Left renal cortex interstitium (tissue), 4 donors: ENCODE measurements around the gene SLC36A4. TPM values are rescaled to one million over a fixed set of nuclear protein-coding genes. Genes with fewer than 3 reads are reported as not detected.
"Not testable (repeated sequence)": the region's sequence is repeated elsewhere in the genome, so short reads cannot be mapped to it uniquely, and the experiment has no call there.

Experiments
- DNase-seq, 4 donors: peaks; one replicate each; pipeline ENCODE4 v3.0.0-alpha.2; 2013; ENCODE audit warnings: low read depth in 4 of 4, low spot score in 2 of 4, missing footprints in 1 of 4
- polyA plus RNA-seq, 4 donors: library from polyadenylated mRNA; unstranded; fragments of 120-200 nt; gene quantifications; one replicate each; pipeline ENCODE4 v1.2.1, GENCODE V29; 2013; ENCODE audit not compliant: insufficient read length in 4 of 4

The SLC36A4 gene
- polyA plus RNA-seq, 4 donors = 17.1 to 23.2 (median 19.1) TPM

DNA sequence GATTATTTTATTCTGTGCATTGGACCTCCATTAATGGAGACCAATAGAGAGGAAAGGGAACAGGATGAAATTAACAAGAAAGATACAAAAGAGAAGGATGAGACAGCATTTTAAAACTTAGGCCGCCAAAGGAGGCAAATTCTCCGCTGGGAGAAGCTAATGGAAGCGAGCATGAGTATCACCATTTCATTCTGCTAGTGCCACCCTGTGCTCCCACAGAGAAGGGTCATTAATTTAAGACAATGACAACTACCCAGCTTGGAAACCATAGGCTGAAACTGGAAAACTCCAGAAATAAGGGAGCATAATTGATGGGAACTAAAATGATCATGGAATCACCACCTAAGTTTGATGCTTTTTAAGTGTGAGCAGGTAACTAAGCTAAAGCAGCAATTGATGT is 69.2 kb downstream of the SLC36A4 start:
- DNase-seq = no peak

DNA sequence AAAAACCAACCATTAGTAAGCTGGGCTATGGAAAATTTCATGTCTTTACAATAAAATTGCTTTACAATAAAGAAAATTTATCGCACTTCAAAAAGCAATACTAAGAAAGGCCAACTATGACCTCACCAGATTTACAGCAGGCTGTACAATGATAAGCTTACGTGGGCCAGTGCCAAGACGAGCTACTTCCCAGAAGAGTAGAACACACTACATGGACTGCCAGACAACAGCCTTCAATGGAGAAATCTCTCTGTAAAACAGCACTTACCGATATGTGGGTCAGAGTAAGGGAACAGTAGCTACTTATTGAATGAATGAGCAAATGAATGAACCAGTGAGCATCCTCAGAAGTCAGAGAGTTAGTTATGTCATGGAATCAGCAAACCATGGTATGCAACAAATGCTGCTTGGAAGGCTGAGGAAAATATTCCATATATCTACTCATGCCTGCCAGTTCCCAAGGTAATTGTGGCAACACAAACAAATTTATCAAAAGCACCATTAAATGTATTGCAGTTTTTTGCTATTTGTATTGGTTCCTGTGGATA is 74.4 kb downstream of the SLC36A4 start:
- DNase-seq = no peak

DNA sequence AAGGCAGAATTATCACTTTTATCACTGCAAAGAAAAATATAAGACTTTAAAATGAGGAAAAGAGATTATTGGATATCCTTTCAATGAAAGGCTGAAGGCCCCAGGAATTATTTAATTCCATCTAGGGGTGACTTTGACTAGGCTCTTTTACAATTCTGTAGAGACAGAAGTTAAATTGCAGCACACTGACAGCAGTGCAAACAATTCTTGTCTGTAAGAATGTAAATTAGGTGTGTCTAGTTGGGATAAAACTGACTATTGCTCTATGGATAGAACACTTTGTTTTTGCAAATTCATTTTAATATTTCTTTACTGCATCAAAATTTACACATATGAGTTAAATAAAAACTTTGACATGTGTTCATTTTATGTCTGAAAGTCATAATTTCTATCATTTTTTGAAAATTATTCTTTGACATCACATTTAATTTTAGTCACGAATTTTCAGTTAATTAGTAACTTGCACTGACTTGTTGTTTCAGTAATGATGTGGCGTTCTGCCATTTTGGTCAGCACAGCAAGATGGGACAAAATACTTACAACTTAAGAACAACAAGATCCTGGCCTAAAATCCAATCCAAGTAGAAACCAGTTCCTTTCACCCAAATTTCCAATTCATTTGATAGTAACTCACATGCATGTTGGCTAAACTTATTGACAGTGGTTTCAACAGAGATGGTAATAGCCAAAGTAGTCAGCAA is 75.1 kb downstream of the SLC36A4 start:
- DNase-seq = no peak

DNA sequence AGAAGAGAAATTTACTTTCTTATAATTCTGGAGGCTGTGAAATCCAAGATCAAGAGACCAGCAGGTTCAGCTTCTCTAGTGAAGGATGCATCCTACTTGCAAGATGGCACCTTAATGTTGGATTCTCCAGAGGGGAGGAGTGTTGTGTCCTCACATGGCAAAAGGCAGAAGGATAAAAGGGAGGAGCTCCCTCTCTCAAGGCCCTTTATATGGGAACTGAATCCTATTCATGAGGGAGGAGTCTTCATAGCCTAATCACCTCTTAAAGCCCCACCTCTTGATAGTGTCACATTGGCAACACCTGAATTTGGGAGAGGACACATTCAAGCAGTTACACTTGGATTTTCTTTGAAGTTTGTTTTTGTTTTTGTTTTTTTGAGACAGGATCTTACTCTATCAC is 79.5 kb downstream of the SLC36A4 start:
- no peak for DNase-seq

DNA sequence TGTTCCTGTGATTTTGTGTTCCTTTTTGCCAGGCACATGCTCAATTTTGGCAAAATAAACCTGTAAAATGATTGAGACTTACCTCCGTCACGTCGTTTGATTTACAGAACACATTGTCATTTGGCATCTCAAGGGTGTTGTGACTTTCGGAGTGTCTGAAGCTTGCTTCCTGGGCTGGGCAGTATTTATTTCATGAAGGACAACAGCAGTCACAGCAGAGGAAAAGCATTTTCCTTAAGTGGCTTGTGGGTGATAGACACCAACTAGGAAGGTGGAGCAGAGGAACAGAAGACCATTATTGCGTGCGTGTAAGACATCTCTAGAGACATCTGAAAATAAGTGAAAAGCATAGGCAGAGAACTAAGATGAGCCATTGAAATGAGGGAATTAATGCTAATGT is 80.2 kb downstream of the SLC36A4 start:
- no peak for DNase-seq

DNA sequence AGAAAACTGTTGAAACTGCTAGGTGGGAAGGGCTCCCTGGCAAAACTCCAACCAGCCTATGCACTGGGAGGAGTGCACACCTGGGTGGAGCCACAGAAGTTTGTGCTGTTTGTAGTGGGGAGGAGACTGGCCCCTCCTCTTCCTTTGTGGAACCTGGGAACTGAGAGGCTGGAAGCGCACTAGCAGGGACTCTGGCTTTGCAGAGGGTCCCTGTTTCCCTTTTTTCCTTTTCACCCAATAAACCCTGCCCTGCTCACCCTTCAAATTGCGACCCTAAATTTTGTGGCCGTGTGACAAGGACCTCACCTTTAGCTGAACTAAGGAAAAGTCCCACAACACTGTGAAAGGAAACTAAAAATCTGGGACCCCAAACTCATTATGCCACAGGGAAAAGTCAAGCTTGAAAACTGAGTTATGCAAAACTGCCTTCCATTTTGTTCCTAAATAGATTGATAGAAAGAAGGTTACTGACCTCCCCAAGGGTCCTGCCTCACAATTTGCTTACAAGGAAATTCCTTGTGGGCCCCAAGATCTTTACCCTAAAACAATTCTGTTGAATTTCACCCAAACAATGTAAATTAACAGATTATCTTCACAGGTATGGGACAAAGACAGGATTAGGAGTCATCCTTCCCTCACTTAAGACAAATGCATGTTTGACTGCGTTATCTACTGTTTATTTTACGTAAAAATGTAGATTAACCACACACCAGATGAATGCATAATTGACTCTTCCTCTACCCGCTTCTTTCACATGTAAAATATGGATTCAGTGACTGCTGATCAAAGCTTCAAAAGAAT is 81.0 kb downstream of the SLC36A4 start:
- no peak for DNase-seq

DNA sequence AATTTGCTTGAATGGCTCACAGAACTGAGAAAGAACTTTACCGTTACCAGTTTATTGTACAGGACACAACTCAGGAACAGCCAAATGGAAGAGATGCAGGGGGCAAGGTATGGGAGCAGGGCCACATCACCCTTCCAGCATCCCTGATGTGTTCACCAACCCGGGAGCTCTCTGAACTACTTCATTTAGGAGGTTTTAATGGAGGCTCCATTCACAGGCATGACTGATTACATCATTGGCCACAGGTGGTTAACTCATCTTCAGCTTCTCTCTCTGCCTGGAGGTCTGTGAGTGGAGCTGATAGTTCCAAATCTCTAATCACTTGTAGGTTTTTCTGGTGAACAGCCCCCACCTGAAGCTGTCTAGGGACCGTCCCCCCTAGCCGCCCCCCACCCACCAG is 83.5 kb downstream of the SLC36A4 start:
- no peak for DNase-seq

DNA sequence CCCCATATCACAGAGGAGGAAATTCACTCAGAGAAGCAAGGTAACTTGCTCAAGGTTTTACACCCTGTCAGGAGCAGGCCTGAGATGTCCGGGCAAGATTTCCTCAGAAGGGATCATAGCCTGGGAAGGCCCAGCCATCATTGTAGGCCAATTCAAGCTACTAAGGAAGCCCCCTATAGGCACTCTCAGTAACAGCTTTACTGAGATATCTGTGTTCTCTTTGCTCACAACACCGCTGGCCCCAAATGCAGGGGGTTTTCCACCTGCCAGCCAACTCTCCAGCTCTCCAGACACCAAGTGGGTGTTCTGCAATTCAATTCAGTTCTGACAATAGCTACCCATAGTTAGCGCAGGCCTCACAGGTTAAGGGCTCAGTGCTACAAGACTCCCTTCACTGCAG is 84.0 kb downstream of the SLC36A4 start:
- DNase-seq = no peak

DNA sequence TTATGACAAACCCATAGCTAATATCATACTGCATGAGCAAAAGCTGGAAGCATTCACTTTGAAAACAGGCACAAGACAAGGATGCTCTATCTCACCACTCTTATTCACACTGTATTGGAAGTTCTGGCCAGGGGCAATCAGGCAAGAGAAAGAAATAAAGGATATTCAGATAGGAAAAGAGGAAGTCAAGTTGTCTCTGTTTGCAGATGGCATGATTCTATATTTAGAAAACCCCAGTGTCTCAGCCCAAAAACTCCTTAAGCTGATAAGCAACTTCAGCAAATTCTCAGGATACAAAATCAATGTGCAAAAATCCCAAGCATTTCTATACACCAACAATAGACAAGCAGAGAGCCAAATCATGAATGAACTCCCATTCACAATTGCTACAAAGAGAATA is 86.6 kb downstream of the SLC36A4 start:
- DNase-seq = not testable (repeated sequence)

DNA sequence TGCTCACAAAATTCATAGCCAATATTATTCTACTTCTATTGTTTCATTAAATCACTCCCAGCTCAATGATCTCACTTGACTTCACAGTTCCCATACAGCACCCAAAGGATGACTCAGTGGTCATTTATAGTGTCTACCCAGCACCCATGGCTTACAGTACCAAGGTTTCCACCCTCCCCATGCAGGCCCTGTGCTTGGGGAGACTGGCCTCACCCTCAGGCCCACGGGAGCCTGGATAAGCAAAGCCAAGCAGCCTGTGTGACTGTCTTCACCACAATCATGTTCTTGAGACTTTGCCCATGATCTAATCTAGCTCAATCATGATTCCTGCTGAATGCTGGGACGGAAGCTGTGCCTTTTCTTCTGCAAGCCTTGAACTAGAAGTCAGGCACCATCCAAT is 97.6 kb downstream of the SLC36A4 start:
- no peak for DNase-seq

DNA sequence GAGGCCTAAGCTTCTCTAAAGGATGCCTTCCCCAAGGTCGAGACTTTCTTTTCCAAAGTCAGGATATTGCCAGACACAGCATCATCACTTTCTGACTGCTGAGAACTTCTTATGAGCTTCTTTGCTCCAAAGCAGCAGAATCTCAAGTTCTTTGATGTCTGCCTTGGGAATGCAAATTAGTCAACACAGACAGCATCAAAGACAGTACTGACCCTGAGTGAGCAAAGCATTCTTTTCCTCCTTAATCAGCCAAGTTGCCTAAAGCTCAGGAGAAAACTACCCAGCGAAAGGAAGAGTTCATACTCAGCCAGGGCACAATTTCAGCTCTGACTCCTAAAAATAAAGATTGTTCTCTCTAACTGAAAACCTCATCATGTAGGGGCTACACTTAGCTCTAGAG is 98.0 kb downstream of the SLC36A4 start:
- no peak for DNase-seq

Other genes starting within 250 kb of the SLC36A4 start
- not detected for gene MTNR1B, start 228.3 kb downstream of the SLC36A4 start, polyA plus RNA-seq
- 1 to 10 TPM in 2 of 4 donors, under 1 TPM in 2; 0.91 to 1.2 (median 1.1) TPM for gene DEUP1, start 132.8 kb upstream of the SLC36A4 start, polyA plus RNA-seq